ENCODE results near the gene LYST.

GRCh38 chr1:235885655-235886262 is 19.1 kb upstream of the LYST start:
- TF ChIP-seq CTCF (optimal IDR thresholded peaks at IDR 0.05 in 1 of 3, IDR thresholded peaks at IDR 0.05 in 1 of 3, conservative IDR thresholded peaks at IDR 0.05 in 1 of 3; ENCODE audit: extremely low read depth in 1 of 3, insufficient read depth in 2 of 3, low read length in 3 of 3) (no peak), EZH2 (IDR thresholded peaks at IDR 0.05; ENCODE audit: low read length) (no peak)
